GM21723 (cell line): Measurements from ENCODE around the gene SGK2.
"Not testable (repeated sequence)": the region's sequence is repeated elsewhere in the genome, so short reads cannot be mapped to it uniquely, and the experiment has no call there.

Experiments used
- ATAC-seq: cut with Tn5 transposase; IDR thresholded peaks from one replicate; pipeline ENCODE4 v1.9.1; 2021; ENCODE audit warnings: mild to moderate bottlenecking, moderate library complexity; ENCODE audit not compliant: unreplicated experiment

Gene SGK2

GRCh38 chr20:43563429-43563828 is 4.6 kb downstream of the SGK2 start:
- no peak for ATAC-seq

GRCh38 chr20:43563991-43564390 is 5.2 kb downstream of the SGK2 start:
- ATAC-seq = no peak

- ATAC-seq = no peak
Observed at GRCh38 chr20:43564455-43564854, 5.6 kb downstream of the SGK2 start.

DNA sequence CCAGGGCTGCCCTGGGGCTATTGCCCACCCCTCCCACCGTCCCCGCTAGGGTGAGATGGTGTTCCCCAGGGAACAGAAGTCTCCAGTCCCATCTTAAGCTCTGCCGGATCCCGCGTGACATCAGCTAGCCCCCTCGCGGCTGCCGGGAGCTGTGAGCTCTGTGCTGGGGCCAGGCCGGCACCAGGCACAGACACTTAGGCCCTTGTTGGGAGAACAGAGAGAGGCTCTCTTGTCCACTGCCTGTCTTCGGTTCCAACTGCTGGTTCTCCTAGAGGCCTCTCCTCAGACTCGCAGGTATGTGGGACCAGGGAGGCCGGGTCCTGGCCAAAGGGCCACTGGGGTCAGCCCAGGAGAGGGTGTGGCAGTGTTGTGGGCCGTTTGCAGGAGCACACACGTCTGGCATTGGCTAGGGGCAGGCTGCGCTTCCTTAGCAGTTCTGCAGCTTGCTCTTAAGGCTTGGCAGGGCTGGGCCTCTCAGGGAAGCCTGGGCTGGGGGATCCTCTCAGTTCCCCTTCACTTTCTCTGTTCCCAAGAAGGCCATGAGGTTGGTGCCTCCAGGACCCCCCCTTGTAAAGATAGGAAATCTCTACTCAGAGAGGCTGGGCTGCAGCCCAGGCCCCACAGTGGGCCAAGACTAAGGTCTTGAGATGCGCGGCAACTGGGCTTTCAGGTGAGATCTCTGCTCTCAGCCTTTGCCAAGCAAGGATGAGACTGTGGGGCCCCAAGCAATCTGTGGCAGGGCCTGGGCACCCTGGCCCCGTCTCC is 6.3 kb downstream of the SGK2 start:
- no peak for ATAC-seq

DNA sequence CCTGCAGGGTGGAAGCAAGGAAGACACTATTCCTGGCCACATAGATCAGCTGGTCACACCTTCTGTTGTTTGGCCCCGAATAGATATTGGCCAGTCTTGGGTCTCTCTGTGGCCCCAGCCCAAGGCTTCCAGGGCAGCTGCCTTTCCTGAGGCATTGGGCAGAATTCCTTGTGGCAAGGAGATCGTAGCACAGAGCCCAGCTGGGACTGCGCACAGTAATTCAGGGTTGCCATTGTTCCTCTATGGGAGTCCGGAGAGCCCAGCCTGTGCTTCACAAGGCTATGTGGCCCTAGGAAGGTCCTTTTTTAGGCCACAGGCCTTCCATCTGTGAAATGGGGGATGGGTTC is 6.9 kb downstream of the SGK2 start:
- no peak for ATAC-seq

- ATAC-seq = no peak
Observed at GRCh38 chr20:43567477-43567876, 8.7 kb downstream of the SGK2 start.

GRCh38 chr20:43568706-43569105 is 9.9 kb downstream of the SGK2 start:
- ATAC-seq = no peak

DNA sequence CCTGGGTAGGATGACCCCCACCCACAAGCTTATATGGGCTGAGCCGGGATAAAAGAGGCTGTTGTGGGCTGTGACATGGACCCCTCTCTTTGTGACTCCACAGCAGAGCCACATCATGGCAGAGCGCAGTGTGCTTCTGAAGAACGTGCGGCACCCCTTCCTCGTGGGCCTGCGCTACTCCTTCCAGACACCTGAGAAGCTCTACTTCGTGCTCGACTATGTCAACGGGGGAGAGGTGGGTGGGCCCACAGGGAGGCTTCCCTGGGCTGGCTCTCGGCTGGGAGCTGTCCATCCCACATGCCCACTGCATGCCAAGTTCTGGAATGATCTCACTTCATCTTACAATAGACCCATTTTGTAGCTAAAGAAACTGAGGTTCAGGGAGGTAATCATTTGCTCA is 10.5 kb downstream of the SGK2 start:
- ATAC-seq = no peak

DNA sequence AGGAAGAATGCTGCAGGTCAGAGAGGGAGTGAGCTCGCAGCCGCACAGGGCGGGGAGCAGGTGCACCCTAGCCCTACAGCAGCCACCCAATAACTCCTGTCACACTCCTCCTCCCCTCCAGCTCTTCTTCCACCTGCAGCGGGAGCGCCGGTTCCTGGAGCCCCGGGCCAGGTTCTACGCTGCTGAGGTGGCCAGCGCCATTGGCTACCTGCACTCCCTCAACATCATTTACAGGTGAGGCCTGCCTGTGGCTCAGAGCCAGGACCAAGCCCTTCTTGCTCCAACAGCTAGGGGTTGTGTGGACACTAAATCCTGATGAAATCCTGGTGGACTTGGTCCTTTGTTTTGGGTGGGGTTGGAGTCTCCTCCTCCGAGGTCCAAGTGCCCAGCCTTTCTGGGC is 11.7 kb downstream of the SGK2 start:
- ATAC-seq = no peak

DNA sequence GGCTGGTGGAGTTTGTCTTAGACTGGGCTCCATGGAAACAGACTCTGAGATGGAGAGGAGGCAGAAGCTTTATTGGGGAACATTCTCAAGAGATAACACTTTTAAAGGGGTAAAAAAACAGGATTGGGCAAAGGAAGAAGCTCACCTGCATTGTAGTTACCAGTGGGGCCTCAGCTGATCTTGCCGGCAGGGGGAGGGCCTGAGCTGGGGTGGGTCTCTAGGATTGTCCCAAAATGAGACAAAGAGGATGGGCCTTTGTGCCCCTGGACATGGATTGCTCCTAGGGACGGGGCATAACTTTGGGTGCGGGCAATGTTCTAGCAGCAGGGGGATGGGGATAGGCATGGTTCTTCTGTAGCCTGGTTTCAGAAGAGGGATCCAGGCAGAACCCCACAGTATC is 12.5 kb downstream of the SGK2 start:
- ATAC-seq = no peak

- ATAC-seq = no peak
Observed at GRCh38 chr20:43571771-43572170, 12.9 kb downstream of the SGK2 start.

DNA sequence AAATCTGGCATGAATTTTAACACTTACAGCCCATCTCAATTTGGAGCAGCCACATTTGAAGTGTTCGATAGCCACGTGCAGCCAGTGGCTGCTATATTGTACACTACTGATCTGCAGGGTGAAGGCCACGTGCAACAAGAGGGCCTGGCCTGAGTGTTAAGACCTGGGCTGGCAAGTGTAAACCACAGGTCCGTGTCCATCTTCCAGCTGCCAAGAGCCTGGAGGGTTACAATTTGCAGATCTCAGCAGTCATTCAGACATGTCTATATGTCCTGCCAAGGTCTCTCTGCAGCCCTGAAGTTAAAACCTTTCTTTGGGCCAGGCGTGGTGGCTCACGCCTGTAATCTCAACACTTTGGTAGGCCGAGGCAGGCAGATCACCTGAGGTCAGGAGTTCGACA is 14.1 kb downstream of the SGK2 start:
- no peak for ATAC-seq

DNA sequence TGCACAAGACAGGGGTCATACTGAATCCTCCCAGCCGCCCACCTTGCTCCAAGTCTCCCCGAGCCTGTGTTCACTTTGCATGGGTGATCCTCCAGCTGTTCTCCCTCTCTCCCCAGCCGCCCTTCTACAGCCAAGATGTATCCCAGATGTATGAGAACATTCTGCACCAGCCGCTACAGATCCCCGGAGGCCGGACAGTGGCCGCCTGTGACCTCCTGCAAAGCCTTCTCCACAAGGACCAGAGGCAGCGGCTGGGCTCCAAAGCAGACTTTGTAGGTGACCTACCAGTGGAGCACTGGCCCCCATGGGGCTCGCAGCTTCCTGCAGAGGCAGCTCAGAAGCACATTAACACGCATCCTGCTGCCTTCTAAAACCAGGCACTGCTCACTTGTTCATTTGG is 17.3 kb downstream of the SGK2 start:
- ATAC-seq = no peak

GRCh38 chr20:43579861-43580793 is 21.3 kb downstream of the SGK2 start:
- no peak for ATAC-seq

- no peak for ATAC-seq
Observed at GRCh38 chr20:43583133-43583864, 24.5 kb downstream of the SGK2 start.

DNA sequence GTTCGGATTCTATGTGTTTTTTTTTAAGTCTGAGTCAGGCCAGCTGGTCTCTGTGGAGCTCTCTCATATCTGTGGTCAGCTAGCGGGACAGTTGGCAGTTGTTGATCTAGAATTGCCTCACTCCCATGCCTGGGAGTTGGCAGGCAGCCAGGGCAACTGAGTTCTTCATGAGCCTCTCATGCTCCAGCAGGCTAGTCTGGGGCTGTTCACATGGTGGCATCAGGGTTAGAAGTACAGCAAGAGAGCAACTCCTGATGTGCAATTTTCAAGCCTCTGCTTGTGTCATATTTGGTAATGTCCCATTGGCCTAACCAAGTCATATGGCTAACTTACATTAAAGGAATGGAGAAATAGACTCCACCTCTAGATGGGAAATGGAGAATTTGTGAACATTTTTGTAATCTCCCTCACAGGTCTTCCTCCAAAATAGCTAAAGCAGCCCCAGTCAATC is 25.2 kb downstream of the SGK2 start:
- ATAC-seq = no peak

DNA sequence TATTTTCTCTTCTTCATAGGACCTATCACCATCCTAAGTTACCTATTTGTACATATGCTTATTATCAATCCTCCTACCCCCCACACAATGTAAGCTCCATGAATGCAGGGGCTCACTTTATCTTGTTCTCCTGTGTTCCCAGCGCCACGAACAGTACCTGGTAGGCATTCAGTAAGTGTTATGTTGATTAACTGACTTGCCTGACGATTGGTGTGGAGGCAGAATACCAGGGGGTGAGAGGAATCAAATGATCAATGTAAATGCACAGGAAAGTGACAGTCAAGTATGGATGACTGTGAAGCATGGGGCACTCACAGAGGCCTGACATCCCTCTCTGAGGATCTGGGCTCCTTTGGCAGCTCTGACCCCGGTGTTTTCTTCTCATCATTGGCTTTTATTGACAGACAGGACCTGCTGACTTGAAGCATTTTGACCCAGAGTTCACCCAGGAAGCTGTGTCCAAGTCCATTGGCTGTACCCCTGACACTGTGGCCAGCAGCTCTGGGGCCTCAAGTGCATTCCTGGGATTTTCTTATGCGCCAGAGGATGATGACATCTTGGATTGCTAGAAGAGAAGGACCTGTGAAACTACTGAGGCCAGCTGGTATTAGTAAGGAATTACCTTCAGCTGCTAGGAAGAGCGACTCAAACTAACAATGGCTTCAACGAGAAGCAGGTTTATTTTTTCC is 25.8 kb downstream of the SGK2 start:
- no peak for ATAC-seq

GRCh38 chr20:43586641-43587040 is 27.8 kb downstream of the SGK2 start:
- no peak for ATAC-seq

- ATAC-seq = not testable (repeated sequence)
Observed at GRCh38 chr20:43588526-43588925, 29.7 kb downstream of the SGK2 start.

DNA sequence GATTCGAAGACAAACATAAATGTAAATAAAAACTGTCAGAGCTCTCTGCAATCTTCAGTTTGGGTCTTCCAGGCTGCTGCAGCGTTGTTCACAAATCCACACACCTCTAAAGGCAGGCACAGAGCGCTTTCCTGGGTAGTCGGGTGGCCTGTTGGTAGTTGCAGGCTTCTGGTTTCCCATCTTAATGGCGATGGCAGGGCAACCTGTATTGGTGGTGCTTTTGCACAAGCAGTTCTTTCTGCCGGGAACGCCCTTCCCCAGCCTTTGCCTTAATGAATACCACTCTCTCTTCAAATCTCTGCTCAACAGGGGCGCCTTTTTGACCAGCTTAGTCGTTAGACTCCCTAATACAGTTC is 31.2 kb downstream of the SGK2 start:
- peak; percentile 2 for ATAC-seq
